Fibroblast of pulmonary artery (primary cell): ENCODE data around the gene UGT1A7.
"Not testable (repeated sequence)": the region's sequence is repeated elsewhere in the genome, so short reads cannot be mapped to it uniquely, and the experiment has no call there.

Experiments
- DNase-seq: peaks from one replicate; pipeline ENCODE4 v3.0.0-alpha.2; 2010; ENCODE audit warnings: low read depth
- H3K4me3 ChIP-seq: replicated peaks from 2 replicates; pipeline ENCODE4 v1.5.1; 2011; ENCODE audit warnings: low read depth, mild to moderate bottlenecking, control low read depth, low read length, moderate library complexity
- TF ChIP-seq, protein P1 (sequence below): IDR thresholded peaks from 2 replicates; pipeline ENCODE4 v1.5.1; 2011; ENCODE audit warnings: mild to moderate bottlenecking, control low read depth, low read length, inconsistent platforms; ENCODE audit errors: missing control alignments

Gene UGT1A7

DNA sequence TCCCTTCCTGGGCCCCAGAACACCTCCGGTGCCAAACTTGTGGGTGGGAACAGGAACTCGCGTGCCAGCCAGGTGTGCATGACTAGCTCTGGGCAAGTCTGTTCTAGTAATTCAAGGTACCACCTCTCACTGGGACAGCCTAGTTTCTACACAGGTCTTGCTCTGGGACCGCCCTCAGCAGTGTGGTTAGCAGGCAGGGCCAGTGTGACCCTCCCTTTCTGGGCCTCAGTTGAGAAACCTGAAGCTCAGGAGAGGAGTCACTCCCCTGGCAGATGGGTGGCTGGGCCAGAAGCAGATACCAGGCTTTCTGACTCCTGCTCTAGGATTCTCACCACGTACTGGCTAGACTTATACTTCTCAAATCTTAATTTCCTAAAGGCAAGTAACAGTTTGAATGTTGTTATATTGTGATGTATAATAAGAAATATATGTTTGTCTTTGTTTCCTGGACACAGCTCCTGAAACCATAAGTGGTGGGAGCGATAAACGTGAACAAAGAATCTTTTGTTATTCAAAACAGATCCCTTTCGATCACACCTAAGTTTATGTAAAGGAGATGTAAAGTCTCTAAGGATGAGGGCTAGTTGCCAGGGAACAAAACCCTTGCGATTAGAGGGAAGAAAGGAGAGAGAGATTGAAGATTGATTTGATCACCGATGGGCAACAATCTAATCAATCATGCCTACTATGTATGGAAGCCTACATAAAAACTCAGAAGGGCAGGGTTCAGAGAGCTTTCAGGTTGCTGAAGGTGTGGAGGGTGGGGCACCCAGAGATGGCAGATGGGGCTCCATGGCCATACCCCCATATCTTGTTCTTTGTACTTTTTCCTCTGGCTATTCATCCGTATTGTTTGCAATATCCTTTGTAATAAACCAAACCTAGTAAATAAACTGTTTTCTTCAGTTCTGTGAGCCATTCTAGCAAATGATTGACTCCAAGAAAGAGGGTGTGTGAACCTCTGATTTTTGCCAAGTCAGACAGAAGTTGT is 10.0 kb downstream of the UGT1A7 start:
- DNase-seq, result no peak
- TF ChIP-seq, protein P1, sequence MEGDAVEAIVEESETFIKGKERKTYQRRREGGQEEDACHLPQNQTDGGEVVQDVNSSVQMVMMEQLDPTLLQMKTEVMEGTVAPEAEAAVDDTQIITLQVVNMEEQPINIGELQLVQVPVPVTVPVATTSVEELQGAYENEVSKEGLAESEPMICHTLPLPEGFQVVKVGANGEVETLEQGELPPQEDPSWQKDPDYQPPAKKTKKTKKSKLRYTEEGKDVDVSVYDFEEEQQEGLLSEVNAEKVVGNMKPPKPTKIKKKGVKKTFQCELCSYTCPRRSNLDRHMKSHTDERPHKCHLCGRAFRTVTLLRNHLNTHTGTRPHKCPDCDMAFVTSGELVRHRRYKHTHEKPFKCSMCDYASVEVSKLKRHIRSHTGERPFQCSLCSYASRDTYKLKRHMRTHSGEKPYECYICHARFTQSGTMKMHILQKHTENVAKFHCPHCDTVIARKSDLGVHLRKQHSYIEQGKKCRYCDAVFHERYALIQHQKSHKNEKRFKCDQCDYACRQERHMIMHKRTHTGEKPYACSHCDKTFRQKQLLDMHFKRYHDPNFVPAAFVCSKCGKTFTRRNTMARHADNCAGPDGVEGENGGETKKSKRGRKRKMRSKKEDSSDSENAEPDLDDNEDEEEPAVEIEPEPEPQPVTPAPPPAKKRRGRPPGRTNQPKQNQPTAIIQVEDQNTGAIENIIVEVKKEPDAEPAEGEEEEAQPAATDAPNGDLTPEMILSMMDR, result no peak
- H3K4me3 ChIP-seq, result no peak overlapping the region

GRCh38 chr2:233692648-233693047 is 10.9 kb downstream of the UGT1A7 start, which contains the start of gene UGT1A6:
Gene UGT1A6, plus strand, starts transcription at chr2:233692890. Its CDS starts 115 bp downstream, at chr2:233693005.
- no peak within 1 kb of the TSS for H3K4me3 ChIP-seq
- TF ChIP-seq, protein P1, result no peak
- no peak for DNase-seq

DNA sequence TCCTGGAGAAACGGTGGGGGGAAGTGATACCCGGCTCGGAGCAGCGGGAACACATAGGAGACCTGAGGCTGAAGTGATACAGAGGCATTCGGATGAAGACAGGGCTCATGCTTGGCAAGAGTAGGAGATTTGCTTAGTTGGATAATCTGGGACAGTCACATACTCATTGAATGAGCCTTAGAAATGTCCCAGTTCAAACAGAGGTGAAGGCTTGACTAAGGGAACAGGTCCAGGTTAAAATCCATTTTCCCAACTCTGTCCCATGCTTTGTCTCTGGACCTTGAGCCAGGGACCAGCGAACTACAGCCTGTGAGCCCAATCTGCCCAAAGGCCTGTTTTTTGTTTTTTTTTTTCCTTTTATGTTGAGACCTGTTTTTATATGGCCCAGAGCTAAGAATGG is 12.3 kb downstream of the UGT1A7 start:
- TF ChIP-seq, protein P1, result no peak
- no peak for DNase-seq
- H3K4me3 ChIP-seq, result no peak overlapping the region

- DNase-seq, result no peak
- TF ChIP-seq, protein P1, result no peak
- no peak overlapping the region for H3K4me3 ChIP-seq
Observed at GRCh38 chr2:233698740-233699139, 17.0 kb downstream of the UGT1A7 start.

DNA sequence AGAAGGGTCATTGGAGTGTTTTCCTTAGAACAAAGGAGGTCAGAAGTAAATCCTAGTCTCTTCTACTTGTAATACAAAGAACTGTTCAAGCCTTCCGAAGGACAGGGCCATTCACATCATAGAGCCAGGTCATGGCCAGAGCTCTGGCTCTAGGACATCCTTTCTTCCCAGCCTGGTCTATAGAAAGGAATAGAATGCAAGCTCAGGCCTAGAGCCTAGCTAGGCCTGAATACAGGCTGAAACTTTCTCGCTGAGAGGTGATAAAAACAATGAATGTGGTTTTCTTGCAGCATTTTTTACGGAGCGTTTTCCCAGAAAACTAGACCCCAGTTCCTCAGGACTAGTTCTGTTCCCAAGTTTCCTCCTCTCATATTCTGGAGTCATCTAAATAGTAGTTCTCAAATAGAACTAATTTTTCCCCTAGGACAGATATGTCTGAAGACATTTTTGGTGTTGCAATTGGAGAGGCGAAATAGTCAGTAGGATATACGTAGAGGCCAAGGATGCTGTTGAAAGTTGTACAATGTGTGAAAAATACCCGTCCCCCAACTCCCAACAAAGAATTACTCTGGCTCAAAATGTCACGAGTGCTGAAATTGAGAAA is 17.8 kb downstream of the UGT1A7 start:
- TF ChIP-seq, protein P1, result no peak
- peak; percentile 79 for DNase-seq
- no peak overlapping the region for H3K4me3 ChIP-seq

GRCh38 chr2:233700028-233700635 is 18.4 kb downstream of the UGT1A7 start:
- DNase-seq, result peak; percentile 98

DNA sequence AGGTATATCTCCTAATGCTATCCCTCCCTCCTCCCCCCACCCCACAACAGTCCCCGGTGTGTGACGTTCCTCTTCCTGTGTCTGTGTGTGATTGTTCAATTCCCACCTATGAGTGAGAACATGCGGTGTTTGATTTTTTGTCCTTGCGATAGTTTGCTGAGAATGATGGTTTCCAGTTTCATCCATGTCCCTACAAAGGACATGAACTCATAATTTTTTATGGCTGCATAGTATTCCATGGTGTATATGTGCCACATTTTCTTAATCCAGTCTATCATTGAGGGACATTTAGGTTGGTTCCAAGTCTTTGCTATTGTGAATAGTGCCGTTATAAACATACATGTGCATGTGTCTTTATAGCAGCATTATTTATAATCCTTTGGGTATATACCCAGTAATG is 19.1 kb downstream of the UGT1A7 start:
- not testable (repeated sequence) for DNase-seq, H3K4me3 ChIP-seq

More at GRCh38 chr2:233700028-233700635, 18.4 kb downstream of the UGT1A7 start:
- TF ChIP-seq, protein P1, result no peak
- no peak overlapping the region for H3K4me3 ChIP-seq
